Testis (tissue), 3 donors: ENCODE results near the gene ZRANB3. TPM values are rescaled to one million over a fixed set of nuclear protein-coding genes. Genes with fewer than 3 reads are reported as not detected.
"Not testable (repeated sequence)": the region's sequence is repeated elsewhere in the genome, so short reads cannot be mapped to it uniquely, and the experiment has no call there.

Source experiments
- DNase-seq: peaks from one replicate; pipeline ENCODE4 v3.0.0-alpha.2; 2019
- H3K27ac ChIP-seq, 2 donors: fragments of 200-600 bp; sonication (generic); one replicate each; pipeline ENCODE4 v1.5.1; 2019
- H3K27me3 ChIP-seq: fragments of 200-600 bp; sonication (generic); one replicate; pipeline ENCODE4 v1.5.1; 2019
- H3K36me3 ChIP-seq: fragments of 200-600 bp; sonication (generic); one replicate; pipeline ENCODE4 v1.5.1; 2017; ENCODE audit warnings: low read depth; ENCODE audit errors: missing control alignments
- H3K4me1 ChIP-seq: fragments of 200-600 bp; sonication (generic); one replicate; pipeline ENCODE4 v1.5.1; 2019
- H3K4me3 ChIP-seq, 2 donors: fragments of 200-600 bp; sonication (generic); one replicate each; pipeline ENCODE4 v1.5.1; 2017 to 2019
- H3K9me3 ChIP-seq: fragments of 200-600 bp; sonication (generic); one replicate; pipeline ENCODE4 v1.5.1; 2017
- POLR2A ChIP-seq: fragments of 450-650 bp; IDR thresholded peaks from one replicate; pipeline ENCODE4 v1.6.1; 2017; ENCODE audit warnings: antibody characterized with exemption, mild to moderate bottlenecking, moderate library complexity
- WGBS, 2 donors: methylation state at CpG; one replicate each; pipeline ENCODE4 v1.1.5; 2018; 5-methylcytosine and 5-hydroxymethylcytosine counted together
- intact Hi-C: fragments of 100-400 bp; cut with DNase I; formaldehyde crosslinking; loops from one replicate; pipeline ENCODE4 v1.15.1; 2023; ENCODE audit warnings: low total_unique reads
- polyA plus RNA-seq: library from polyadenylated mRNA; stranded (reverse); fragments of 350-450 nt; fragmentation: Illumina TruSeq; extraction: RNeasy Lipid Tissue Mini Kit (QIAGEN cat#74804); gene quantifications from one replicate; pipeline ENCODE4 v1.2.3, GENCODE V29; 2014; ENCODE audit warnings: low read depth, low replicate concordance; ENCODE audit not compliant: insufficient read depth
- total RNA-seq, 2 donors: library from RNA; depleted of rRNA; stranded (reverse); fragments of >200 nt; gene quantifications; one replicate each; pipeline ENCODE4 v1.2.3, GENCODE V29; 2016
- TF ChIP-seq, protein P1 (sequence below), 3 experiments: fragments of 450-650 bp in 2 of 3; fragments of 200-600 bp in 1 of 3; sonication (generic) in 1 of 3; IDR thresholded peaks; one replicate each; pipeline ENCODE4 v1.5.1; 2016 to 2019; ENCODE audit warnings: antibody characterized with exemption in 3 of 3, mild to moderate bottlenecking in 2 of 3, moderate library complexity in 1 of 3

Gene ZRANB3
- total and polyA plus RNA-seq, 3 donors from 2014 or later, result 8.6 to 28.8 (median 19.3) TPM

DNA sequence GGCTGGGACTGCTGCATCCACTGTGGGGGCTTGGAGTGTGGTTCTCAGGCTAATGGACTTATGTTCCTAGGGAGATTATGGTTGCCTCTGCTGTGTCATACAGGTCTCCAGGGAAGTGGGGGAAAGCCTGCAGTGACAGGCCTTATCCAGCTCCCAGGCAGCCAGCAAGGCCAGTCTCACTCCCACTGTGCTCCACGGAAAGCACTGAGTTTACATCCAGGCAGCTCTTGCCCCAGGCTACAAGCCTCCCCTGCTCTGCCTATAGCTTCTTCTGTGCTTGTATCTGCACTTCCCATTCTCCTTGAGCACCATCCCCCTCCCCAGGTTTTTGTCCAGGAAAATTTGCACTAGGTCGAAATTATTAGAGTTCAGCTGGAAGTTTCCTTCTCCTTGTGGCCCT, 231.9 kb downstream of the ZRANB3 start:
- no peaks in the 10 kb centered on the region for H3K4me1 ChIP-seq
- no peak for DNase-seq
- H3K27ac ChIP-seq, result no peak overlapping the region
- intact Hi-C loops, result no loop called here
- no peaks in the 10 kb centered on the region for H3K27me3 ChIP-seq
- no peaks in the 10 kb centered on the region for H3K36me3 ChIP-seq
- TF ChIP-seq, protein P1, sequence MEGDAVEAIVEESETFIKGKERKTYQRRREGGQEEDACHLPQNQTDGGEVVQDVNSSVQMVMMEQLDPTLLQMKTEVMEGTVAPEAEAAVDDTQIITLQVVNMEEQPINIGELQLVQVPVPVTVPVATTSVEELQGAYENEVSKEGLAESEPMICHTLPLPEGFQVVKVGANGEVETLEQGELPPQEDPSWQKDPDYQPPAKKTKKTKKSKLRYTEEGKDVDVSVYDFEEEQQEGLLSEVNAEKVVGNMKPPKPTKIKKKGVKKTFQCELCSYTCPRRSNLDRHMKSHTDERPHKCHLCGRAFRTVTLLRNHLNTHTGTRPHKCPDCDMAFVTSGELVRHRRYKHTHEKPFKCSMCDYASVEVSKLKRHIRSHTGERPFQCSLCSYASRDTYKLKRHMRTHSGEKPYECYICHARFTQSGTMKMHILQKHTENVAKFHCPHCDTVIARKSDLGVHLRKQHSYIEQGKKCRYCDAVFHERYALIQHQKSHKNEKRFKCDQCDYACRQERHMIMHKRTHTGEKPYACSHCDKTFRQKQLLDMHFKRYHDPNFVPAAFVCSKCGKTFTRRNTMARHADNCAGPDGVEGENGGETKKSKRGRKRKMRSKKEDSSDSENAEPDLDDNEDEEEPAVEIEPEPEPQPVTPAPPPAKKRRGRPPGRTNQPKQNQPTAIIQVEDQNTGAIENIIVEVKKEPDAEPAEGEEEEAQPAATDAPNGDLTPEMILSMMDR (IDR thresholded peaks at IDR 0.05), result no peak
- TF ChIP-seq POLR2A, result no peak
- WGBS, 2 donors, result 83 to 96% methylated on average over 2 of the region's 2 CpGs
- H3K9me3 ChIP-seq, result no peaks in the 10 kb centered on the region
- no peak overlapping the region for H3K4me3 ChIP-seq

DNA sequence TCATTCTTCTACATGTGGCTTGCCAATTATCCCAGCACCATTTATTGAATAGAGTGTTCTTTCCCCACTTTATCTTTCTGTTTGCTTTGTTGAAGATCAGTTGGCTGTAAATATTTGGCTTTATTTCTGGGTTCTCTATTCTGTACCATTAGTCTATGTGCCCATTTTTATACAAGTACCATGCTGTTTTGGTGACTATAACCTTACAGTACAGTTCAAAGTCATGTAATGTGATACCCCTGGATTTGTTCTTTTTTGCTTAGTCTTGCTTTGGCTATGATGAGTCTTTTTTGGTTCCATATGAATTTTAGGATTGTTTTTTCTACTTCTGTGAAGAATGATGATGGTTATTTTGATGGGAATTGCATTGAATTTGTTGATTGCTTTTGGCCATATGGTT, 243.9 kb downstream of the ZRANB3 start:
- intact Hi-C loops, DNase-seq, H3K27me3 ChIP-seq, H3K27ac ChIP-seq, H3K36me3 ChIP-seq, H3K9me3 ChIP-seq, H3K4me3 ChIP-seq, H3K4me1 ChIP-seq: not testable (repeated sequence)

DNA sequence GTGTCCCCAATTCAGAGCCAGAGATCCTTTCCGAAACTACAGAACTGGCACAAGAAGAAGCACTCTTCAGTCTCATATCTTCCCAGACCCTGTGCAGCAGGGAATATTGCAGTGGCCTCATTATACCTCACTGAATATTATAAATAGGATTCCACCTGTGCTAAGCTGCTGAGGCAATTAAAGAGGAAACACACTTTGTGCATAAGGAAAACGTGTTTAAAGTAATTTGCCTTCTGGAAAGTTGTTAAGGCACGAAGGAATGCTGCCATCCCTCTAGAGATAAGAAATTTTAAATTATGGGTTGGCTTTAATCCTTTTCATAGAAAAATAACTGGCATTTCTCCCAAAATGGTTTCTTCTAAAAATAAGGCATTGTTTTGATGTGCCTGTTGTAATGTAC, 245.6 kb downstream of the ZRANB3 start:
- 53 to 60% methylated on average over 3 of the region's 3 CpGs for WGBS, 2 donors
- no peak for DNase-seq
- TF ChIP-seq, protein P1 (IDR thresholded peaks at IDR 0.05), result no peak

DNA sequence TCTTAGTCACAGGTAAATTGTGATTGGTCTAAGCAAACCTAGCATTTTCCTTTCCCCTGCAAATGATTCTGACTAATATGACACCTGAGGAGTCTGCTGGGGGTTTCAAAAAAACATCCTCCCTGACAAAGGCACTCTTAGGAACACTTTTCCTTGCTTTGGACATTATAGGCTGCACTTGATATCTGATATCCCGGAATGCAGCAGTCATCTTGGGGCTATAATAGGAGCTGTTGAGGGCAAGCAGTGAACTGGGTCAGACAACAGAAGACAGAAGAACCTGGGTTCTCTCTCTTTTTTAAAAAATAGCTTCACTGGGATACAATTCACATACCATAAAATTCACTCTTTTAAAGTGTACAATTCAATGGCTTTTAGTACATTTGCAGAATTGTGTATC, 249.6 kb downstream of the ZRANB3 start:
- DNase-seq, result no peak
- TF ChIP-seq, protein P1 (IDR thresholded peaks at IDR 0.05), result no peak
- TF ChIP-seq POLR2A, result no peak
- no peak overlapping the region for H3K27ac ChIP-seq
- 95 to 100% methylated on average over 1 of the region's 1 CpG for WGBS, 2 donors
- H3K36me3 ChIP-seq, result no peaks in the 10 kb centered on the region
- no peak overlapping the region for H3K4me3 ChIP-seq
- no peaks in the 10 kb centered on the region for H3K9me3 ChIP-seq
- no peaks in the 10 kb centered on the region for H3K4me1 ChIP-seq
- no peaks in the 10 kb centered on the region for H3K27me3 ChIP-seq
- intact Hi-C loops, result no loop called here

More for the DNA sequence above, 245.6 kb downstream of the ZRANB3 start:
- H3K27me3 ChIP-seq, result no peaks in the 10 kb centered on the region
- intact Hi-C loops, result no loop called here
- no peak overlapping the region for H3K4me3 ChIP-seq
- H3K36me3 ChIP-seq, result no peaks in the 10 kb centered on the region
- no peak overlapping the region for H3K27ac ChIP-seq
- no peaks in the 10 kb centered on the region for H3K9me3 ChIP-seq
- no peaks in the 10 kb centered on the region for H3K4me1 ChIP-seq

DNA sequence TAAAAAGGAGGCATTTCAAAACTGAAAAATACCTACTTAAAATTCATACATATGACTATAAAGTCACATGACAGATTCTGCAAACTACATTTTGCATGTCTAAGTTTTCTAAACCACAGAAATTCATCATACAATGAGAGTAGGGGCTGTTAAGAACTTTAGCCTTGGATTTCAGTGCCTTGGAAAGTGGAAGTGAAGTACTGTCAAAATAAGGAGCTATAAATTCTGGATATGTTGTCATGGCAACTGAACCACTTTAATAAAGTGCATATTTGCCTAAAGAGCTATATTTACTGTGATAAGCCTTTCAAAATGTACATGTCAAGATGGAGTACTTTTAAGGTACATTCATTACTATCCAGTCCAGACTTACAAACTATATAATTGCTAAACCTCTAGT, 251.8 kb downstream of the ZRANB3 start:
- DNase-seq, result no peak
- no peak for TF ChIP-seq POLR2A
- TF ChIP-seq, protein P1 (IDR thresholded peaks at IDR 0.05), result no peak
- intact Hi-C loops, result no loop called here
- Histone ChIP-seq H3K27ac (no peak overlapping the region), H3K4me1 (no peaks in the 10 kb centered on the region), H3K9me3 (no peaks in the 10 kb centered on the region), H3K4me3 (no peak overlapping the region), H3K36me3 (no peaks in the 10 kb centered on the region), H3K27me3 (no peaks in the 10 kb centered on the region)
